Germinal center (tissue), 1 donor: Measurements from ENCODE around the gene GRK3.
A peak's percentile ranks its signal among the peaks of the same experiment; 100 is the strongest.

Source experiments
- DNase-seq: peaks from one replicate; pipeline ENCODE4 v3.0.0; 2012; ENCODE audit warnings: mixed read lengths, low spot score

The GRK3 gene

DNA sequence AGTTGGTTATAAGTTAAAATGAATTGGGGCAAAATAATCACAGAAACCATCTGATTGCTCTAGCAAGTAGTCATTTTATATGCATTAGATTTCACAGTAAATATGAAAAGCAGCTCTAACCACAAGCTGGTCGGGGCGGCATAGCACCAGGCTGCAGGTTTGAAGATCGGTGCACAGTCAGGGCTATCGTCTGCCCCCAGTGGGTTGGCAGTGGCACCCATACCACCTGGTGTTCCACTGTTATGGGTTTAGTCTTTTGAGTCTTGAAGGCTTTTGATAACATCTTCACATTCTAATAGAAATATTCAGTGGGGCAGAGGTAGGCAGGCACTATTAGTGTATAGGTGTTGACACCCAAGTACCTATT, 62.1 kb downstream of the GRK3 start:
- DNase-seq: peak; percentile 68

DNA sequence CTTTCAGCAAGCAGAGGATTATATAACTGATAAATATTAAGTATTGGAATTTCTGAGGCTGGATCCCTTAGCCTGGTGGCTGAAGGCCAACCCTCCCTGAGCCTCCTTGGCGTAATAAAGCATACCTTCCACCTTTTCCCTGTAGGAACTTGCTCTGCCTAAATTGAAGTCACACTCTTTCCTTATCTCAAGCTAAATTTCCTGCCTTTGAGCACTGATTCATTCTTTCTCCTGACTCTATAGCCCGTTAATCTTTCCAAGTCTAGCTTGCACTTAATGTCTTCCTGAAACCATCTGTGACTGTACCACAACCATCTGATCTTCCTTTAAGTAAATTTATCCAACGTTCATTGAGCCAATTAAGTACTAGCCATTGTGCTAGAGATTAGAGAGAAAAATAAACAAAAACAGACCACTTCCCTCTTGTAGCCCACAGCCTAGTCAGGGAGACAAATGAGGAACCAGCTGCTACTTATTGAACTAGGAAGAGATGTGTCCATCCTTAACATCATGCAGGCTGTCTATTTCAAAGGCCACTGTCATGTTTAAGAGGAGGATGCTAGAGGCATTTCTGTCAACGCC, 62.9 kb downstream of the GRK3 start:
- DNase-seq: peak; percentile 40

DNA sequence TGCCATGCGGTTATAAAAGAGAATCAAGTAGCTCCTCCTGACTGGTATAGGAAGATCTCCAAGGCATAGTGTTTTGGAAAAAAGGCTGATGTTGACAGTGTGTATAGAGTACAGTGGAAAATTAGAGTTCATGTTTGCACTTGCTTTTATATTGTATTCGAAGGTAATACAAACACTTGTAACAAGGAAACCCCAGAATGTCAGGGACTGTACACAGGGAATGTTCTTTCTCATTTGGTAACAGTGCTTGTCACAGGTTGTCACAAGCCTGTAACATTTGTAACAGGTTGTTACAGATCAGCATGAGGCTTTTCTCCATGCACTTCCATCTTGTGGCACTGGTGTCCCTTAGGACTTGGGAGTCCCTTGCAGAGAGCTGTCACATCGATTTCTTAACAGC, 64.0 kb downstream of the GRK3 start:
- no peak for DNase-seq

DNA sequence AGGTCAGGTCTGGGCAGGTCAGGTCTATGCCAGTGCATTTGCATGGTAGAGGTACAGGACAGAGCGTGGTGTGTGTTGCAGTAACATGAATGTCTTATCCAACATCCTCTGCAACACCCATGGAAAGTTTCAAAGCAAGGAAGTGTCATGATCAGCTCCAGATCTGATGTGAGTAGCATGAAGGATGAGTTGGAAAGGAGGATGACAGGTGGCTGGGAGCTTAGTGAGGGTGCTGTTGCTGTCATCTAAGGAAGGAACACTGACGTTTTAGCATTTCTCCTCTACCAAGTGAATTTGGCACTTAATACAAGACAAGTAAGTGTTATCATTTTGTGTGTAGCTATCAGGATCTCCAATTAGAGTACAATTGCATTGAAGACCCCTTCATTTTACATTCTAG, 65.1 kb downstream of the GRK3 start:
- no peak for DNase-seq

DNA sequence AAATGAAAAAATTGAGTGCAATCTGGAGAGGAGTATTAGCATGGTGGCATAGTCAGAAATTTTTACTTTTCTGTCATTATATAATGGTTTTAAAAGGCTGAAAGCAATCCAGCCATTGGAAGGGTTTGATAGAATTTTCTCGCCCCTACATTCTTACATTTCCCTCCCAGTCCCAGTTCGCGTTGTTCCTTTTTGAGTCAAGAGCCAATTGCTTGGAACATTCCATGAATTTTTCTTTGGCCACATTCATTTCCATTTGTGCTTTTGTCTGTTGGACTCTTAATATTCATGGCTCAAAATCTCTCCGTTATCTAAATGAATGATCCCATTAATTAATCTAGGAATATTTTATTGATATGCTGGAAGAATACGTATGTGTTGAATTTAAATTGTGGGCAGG, 66.0 kb downstream of the GRK3 start:
- DNase-seq: no peak

DNA sequence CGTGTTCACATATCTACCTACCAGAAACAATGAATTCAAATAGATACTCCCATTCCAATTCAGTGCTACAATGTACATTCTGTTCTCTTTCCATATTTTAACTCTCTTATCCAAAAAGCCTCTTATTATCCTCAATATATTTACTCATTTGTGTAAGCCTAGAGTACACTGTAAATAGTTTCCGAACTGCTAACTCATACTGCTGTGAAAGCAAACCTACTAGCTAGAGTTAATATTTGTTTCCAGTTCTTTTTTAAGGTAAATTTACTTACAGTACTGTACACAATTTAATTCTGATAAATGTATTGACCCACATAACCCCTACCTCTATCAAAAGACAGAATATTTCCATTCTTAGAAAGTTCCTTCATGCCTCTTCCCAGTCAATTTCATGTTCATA, 71.8 kb downstream of the GRK3 start:
- DNase-seq: no peak

DNA sequence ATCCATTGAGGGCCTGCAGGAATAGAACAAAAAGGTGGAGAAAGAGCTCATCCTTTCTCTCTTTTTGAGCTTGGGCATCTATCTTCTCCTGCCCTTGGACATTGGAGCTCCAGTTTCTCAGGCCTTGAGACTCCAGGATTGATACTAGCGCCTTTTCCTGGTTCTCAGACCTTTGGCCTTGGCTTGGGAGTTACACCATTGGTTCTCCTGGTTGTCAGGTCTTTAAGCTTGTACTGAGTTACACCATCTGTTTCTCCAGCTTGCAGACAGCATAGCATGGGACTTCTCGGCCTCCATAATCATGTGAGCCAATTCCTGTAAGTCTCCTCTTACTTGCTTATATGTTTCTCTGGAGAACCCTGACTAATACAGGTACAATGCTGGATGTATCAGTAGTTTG, 72.6 kb downstream of the GRK3 start:
- DNase-seq: no peak

DNA sequence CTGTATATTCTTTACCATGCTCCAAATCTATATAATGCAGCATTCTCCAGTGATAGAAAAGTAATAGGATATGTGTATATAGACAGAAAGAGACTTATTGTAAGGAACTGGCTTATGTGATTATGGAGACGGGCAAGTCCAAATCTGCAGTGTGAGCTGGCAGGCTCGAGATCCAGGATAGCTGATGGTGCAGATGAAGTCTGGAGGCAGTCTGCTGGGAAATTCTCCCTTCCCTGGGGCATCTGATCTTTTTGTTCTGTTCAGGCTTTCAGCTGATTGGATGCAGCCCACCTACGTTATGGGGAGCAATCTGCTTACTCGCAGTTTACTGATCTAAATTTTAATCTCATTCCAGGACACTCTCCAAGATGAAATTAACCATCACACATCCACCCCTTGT, 73.2 kb downstream of the GRK3 start:
- no peak for DNase-seq

DNA sequence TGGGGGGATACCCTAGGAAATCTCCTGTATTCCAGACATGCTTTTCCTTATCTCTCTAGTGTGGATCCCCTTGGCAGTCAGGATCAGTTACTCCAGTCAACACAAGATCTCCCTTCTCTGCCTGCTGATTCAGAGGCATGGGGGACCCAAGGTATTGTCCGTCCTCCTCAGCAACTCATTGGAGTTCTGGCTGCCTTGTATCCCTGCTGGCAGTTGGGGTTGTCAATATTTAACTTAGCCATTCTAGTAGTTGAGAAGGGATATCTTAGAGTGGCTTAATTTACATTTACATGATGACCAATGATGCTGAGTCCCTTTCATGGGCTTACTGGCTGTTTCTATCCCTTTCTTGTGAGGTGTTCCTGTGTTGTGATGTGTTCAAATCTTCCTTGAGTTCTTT, 74.2 kb downstream of the GRK3 start:
- no peak for DNase-seq

DNA sequence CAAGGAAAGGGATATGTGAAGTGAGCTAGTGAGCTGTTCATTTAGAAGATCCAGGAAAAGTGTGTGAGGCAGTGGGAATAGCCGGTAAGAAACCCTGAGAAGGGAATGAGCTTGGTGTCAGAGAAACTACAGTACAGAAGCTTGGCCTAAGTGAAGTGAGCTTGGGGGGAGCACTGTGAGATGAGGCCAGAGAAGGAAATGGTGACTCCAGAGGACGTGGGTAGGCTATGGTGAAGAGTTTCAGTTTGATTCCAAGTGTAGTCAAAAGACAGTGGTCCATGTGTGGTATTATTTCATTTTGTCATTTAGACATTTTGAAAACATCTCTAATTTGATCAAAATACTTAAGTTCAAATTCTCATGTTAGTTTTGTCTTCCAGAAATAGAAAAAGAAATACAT, 77.2 kb downstream of the GRK3 start:
- no peak for DNase-seq

DNA sequence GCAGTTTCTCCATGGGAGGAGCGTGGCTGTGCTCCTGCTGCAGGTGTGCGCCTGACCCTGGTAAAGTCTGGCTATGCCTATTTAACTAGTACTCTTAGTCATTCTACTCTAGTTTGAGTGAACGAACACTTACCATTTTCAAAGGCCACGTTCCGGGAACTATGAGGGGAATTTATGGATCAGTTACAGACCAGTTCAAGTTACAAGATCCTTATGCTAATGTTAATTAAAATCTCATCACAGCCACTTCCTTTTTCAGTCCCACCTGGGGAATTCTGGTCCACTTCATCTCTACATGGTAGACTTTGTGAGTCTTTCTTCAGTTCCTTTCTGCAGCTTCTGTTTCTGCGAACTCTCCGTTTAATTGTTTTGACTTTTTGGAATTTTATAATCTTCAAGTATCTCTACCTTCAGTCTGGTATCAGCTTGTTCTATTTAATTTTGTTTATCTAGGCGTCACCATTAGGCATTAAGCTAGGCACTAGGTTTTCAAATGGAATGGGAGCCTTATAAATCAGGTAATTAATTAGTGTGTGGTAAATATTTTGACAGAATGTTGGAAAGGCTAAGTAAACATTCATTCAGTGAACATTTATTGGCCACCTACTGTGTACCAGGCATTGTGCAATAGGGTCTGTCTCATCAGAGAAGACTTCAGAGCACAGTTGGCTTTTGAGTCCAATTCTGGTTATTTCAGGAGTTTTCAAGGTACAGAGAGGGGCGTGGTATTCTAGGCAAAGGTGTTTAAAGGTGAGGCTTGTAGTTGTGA, 78.9 kb downstream of the GRK3 start:
- peak; percentile 24 for DNase-seq

DNA sequence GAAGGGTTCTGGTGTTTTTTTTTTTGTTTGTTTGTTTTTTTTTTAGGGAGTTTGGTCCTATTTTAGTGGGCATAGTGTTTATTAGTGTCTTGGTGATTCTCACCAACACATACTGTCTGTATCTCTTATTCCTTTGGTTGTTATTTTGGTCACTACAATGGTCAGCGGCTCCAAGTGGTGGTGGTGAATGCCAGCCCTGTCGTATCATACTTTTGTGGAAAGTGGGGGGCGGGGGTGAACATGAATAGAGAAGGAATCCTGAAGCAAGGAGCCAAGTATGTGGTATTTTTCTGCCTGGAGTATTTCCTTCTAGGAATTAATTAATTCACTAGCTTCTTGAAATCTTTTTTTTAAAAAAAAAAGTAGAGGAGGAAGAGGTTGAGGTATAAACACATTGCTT, 79.6 kb downstream of the GRK3 start:
- DNase-seq: no peak

DNA sequence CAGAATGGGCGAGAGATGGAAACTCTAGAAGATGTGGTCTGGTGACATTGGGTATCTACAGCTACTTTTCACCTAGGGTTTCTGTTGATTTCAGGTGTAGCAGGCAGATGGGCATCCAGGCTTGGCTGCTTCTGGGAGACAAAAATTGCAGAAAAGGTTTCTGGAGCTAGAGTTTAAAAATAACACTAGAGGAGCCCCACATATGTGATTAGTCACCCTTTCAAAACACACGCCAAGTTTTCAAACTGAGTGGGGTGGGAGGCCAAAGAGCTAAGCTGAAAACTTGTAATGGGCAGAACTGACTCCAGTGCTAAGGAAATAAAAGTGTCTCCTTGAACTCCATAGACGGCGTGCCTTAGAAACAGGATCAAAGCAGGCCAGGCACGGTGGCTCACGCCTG, 80.8 kb downstream of the GRK3 start:
- no peak for DNase-seq

DNA sequence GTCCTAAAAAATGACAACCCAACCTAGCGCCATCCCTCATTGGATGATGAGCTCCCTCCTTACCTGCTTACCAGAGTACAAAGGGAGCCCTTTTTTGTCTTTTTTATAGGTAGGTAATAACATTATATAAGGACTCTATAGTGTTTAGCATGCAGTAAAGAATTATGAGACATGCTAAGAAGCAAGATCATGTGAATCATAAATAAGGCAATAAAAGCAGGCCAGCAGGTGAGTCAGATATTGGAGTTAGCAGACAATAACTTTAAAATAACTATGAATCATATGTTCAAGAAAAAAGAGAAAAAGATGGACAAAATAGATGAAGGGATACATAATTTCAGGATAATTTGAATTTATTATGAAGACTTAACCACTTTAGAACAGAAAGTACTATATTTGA, 81.5 kb downstream of the GRK3 start:
- DNase-seq: no peak

DNA sequence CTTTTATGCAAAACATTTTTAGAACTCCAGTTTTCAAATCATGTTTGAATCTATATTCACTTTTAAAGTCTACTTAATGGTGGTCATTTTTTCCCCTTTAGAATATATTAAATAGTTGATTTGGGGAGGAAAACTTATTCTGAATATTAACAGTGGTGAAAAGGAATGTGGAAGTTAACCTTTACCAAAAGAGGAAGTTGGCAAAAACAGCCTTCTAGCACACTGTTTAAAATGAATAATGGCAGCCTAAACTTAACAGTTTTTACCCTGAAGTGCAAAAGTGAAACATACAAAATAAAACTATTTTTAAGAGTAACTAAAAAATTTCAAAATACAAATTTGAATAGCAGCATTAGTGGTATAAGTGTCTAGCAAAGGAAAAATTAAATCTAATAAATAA, 86.4 kb downstream of the GRK3 start:
- DNase-seq: peak; percentile 43

DNA sequence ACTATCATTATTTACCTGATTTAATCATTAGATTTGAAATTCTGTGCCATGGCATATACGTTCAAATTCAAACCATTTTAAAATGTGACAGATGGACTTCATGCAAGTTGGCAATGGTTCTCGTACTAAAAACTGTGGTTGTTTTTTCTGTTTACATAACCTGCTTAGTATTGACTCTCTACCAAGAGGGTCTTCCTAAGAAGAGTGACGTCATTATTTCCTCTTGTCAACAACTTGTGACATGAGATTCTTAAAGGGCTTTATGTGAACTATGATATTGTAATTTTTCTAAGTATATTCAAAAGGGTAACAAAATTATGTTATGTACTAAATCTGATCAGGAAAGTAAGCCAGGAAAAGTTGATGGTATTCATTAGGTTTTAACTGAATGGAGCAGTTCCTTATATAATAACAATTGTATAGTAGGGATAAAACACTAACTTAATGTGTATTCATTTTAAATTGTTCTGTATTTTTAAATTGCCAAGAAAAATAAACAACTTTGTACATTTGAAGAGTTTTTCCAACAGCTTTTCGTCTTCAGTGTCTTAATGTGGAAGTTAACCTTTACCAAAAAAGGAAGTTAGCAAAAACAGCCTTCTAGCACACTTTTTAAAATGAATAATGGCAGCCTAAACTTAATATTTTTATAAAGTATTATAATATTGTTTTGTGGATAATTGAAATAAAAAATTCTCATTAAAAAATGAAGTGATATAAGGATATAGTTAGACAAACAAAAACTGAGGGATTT, 87.0 kb downstream of the GRK3 start:
- peak; percentile 8 for DNase-seq

DNA sequence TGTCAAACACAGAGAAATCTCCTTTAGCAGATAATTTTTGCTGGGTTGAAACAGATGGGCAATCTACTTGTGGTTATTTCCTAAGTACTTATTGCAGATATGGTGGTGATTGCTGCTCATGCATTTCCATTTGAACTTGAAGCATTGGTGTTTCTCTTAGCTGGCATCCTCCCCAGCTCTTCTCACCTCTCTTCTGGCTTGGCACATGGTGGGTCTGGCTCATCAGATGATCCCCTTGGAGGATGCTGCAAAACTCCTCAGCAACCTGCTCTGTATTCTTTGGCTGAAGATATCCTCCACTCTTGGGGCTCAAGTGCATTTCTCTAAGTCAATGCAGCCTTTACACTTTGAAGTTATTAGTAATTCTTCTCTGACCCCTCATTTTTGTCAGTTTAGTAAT, 90.2 kb downstream of the GRK3 start:
- no peak for DNase-seq

DNA sequence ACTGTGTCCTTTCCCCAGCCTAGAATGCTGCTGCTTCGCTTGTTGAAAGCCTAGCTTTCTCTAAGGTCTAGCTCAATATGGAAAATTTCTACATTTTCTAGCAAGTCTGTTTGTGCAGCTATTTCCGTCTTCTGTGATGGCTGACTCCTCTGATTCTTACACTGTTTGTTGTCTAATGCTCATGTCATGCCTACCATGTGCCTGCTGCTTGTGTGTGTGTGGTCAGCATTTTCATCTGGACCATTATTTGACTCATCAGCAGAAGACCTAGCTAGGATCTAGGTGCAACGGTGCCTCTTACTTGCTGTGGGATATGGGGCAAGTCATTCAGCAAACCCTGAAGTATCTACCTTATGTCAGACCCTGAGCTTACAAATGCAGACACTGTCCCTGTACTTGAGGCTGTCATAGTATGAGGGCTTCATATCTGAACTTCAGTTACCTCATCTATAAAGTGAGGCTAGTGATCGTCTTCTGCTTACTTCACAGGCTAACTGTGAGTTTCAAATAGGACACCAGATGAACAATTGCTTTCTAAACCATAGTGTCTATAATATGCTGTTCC, 91.0 kb downstream of the GRK3 start:
- no peak for DNase-seq

DNA sequence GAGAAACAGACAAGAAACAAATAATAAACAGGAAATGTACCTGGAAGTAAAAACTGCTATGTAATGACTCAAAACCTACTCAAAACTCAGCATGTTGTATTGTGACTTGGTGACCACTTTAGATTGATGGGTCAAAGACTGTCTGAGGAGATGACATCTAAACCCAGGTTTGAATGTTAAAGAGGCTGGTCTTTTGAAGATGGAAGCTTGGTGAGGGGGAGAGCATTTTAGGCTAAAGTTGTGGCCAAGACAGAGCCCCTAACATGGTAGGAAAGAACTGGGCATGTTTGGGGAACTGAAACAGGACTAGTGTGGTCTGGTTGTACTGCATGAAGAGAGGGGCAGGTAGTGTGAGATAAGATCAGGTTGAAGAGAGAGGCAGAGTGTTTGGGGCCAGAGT, 92.2 kb downstream of the GRK3 start:
- DNase-seq: peak; percentile 55

DNA sequence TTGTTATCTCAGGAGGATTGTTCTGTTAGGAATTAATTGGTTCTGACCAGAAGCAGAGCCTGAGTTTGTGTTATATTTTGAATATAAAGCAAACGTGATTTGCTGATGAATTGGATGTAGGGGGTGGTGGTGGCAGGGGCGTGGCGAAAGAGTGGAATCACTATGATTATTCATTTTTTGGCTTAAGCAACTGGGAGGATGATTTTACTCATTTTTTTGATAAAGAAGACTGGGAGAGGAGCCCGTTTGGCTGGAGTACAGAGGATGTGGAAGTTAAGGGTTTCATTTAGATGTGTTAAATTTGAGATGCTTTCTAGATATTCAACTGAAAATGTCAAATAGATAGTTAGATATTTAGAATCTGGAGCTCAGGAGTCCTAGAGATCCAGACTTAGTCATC, 94.2 kb downstream of the GRK3 start:
- no peak for DNase-seq

DNA sequence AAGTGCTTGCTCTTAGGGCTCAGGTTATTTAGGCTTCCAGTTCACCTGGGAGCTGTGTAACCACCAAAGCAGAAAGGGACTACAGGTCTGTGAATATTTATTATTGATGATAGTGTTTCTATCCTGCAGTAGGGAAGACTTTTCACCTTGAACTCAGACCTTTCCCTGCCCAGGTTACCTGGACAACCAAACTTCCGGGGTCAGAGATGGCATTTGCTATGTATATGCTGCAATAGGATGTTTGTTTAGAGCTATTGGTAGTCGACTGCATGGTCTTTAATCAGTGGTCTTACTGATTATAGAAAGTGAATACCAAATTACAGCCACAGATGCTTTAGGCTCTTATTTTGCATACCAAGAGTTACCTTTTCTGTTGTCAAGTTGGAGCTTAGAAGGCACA, 94.9 kb downstream of the GRK3 start:
- DNase-seq: no peak

DNA sequence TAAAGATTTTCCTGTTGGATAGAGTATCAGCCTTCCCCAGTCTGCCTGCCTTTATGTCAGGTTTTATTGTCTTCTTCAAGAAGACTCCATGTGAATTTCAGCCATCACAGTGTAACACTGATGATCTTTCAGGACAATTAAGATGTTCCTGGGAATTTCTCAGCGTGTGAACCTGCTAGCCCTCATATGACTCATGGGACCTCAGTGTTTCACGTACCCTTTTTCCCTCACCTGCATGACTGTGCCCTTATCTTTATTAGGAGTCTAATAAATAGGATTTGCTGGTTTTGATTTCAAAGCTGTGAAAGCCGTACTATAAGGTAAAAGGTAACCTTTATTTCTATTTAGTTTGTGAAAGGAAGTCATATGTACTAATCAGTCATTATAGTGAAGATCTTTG, 95.9 kb downstream of the GRK3 start:
- no peak for DNase-seq

DNA sequence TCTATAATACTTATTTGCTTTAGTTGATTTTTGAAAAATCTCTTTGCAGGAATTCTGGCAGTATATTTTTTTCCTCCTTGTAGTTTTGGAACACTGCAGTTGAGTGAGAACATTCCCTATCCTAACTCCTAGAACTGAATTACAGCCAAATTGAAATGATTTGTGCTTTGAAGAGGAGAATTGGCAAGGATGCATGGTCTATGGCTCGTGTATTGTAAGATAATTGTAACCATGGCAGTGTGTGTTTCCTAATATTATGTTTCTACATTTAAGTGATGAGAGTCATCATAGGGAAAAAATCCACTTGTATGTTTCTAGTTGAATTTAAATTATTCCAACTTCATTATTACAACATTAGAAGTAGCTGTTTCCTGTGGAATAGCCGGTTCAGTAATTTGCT, 96.6 kb downstream of the GRK3 start:
- no peak for DNase-seq
